K562 (cell line): ENCODE measurements around the gene GALR1. TPM values are rescaled to one million over a fixed set of nuclear protein-coding genes. Genes with fewer than 3 reads are reported as not detected.

Experiments
- ATAC-seq: fragments of 200-7000 bp; cut with Tn5 transposase; 3 replicates; pipeline ENCODE4 v1.9.1; 2020; ENCODE audit warnings: moderate library complexity
- BruUV-seq: library from RNA; stranded (reverse); fragments of 400-500 nt; replicated peaks from 2 replicates; lab custom pipeline; 2021; lab: Mats Ljungman, UMichigan
- CTCF ChIA-PET: fragments of 300-600 bp; formaldehyde crosslinking; extraction: SDS; loops from one replicate; lab custom pipeline; 2021; ENCODE audit warnings: low intra/inter-chr PET ratio; lab: Yijun Ruan, JAX
- POLR2A ChIA-PET: fragments of 300-600, 350-650 bp; sonication (Branson Sonifier 250); formaldehyde crosslinking; extraction: SDS; loops from one replicate; lab custom pipeline; 2021; ENCODE audit warnings: antibody characterized with exemption, inconsistent platforms; lab: Yijun Ruan, JAX
- DNase-seq, 4 experiments: peaks; one replicate each; pipeline versions ENCODE4 v3.0.0 to v3.0.0-alpha.2; 2011 to 2018; ENCODE audit warnings: low spot score in 3 of 4, mixed read lengths in 3 of 4; ENCODE audit errors: extremely low read depth in 1 of 4
- FAIRE-seq: peaks from 2 replicates; lab custom pipeline; 2011; peaks lifted over from hg19 to GRCh38; lab: Jason Lieb, UNC
- H2AFZ ChIP-seq: 2 replicates; pipeline ENCODE4 v1.6.0; 2011; ENCODE audit warnings: low read depth, low read length, control low read depth, inconsistent platforms
- H3K27ac ChIP-seq: fragments of 200-600 bp; 3 replicates; pipeline ENCODE4 v1.8.0; 2011; ENCODE audit warnings: low read depth, mild to moderate bottlenecking, control low read depth, inconsistent platforms, low read length, moderate library complexity, mixed read lengths; ENCODE audit errors: extremely low read depth
- H3K27me3 ChIP-seq, 2 experiments: fragments of 300-600 bp in 1 of 2; 2 replicates in 1 of 2; 3 replicates in 1 of 2; pipeline versions ENCODE4 v1.6.0 to v1.8.0; 2011; ENCODE audit warnings: inconsistent platforms in 2 of 2, low read length in 2 of 2, mild to moderate bottlenecking in 1 of 2, mixed read lengths in 1 of 2, moderate library complexity in 1 of 2; ENCODE audit not compliant: control insufficient read depth in 2 of 2, insufficient read depth in 2 of 2
- H3K36me3 ChIP-seq: fragments of 300-600 bp; 3 replicates; pipeline ENCODE4 v1.8.0; 2011; ENCODE audit warnings: mild to moderate bottlenecking, low read length, inconsistent platforms; ENCODE audit not compliant: control insufficient read depth, insufficient read depth
- H3K4me1 ChIP-seq, 2 experiments: fragments of 200-600 bp in 1 of 2; replicated peaks in 1 of 2; 2 replicates in 1 of 2; 3 replicates in 1 of 2; pipeline versions ENCODE4 v1.5.1 to v1.8.0; 2011; ENCODE audit warnings: inconsistent platforms in 2 of 2, low read length in 2 of 2, mild to moderate bottlenecking in 1 of 2, mixed read lengths in 1 of 2, moderate library complexity in 1 of 2; ENCODE audit not compliant: control insufficient read depth in 2 of 2, insufficient read depth in 2 of 2
- H3K4me2 ChIP-seq: 2 replicates; pipeline ENCODE4 v1.6.1; 2011; ENCODE audit warnings: low read length, control low read depth, inconsistent platforms, mixed read lengths; ENCODE audit not compliant: insufficient read depth
- H3K4me3 ChIP-seq: fragments of 200-600 bp; sonication (generic), shearing (Covaris generic); 2 replicates; pipeline ENCODE4 v1.5.1; 2016; ENCODE audit warnings: control low read depth, inconsistent platforms
- H3K79me2 ChIP-seq: fragments of 200-600 bp; 3 replicates; pipeline ENCODE4 v1.8.0; 2011; ENCODE audit warnings: low read length, inconsistent platforms; ENCODE audit not compliant: control insufficient read depth, insufficient read depth
- H3K9ac ChIP-seq, 2 experiments: 2 replicates each; pipeline versions ENCODE4 v1.6.0 to v1.6.1; 2011; ENCODE audit warnings: low read depth in 2 of 2, low read length in 2 of 2, control low read depth in 1 of 2, inconsistent platforms in 1 of 2, mild to moderate bottlenecking in 1 of 2, mixed read lengths in 1 of 2; ENCODE audit not compliant: insufficient read depth in 1 of 2
- H3K9me1 ChIP-seq: one replicate; pipeline ENCODE4 v1.6.0; 2011; ENCODE audit warnings: inconsistent platforms, mild to moderate bottlenecking, low read length, moderate library complexity; ENCODE audit not compliant: control insufficient read depth, insufficient read depth
- H3K9me3 ChIP-seq: replicated peaks from 2 replicates; pipeline ENCODE4 v1.5.1; 2011; ENCODE audit warnings: low read depth, low read length, inconsistent platforms; ENCODE audit not compliant: control insufficient read depth, insufficient read depth
- H4K20me1 ChIP-seq: replicated peaks from 2 replicates; pipeline ENCODE4 v1.6.1; 2011; ENCODE audit warnings: low read length, inconsistent platforms, mixed read lengths; ENCODE audit not compliant: control insufficient read depth, insufficient read depth
- ETV6 ChIP-seq, 3 experiments: fragments of 150-350 bp in 1 of 3; sonication (generic) in 1 of 3; formaldehyde crosslinking in 1 of 3; IDR thresholded peaks; 2 replicates each; pipeline versions ENCODE4 v1.6.1 to v1.8.0; 2014 to 2022; ENCODE audit warnings: borderline replicate concordance in 2 of 3, low read depth in 2 of 3, antibody characterized with exemption in 1 of 3, low read length in 1 of 3, mild to moderate bottlenecking in 1 of 3, missing genetic modification reagents in 1 of 3
- FOXP1 ChIP-seq: sonication (generic); formaldehyde crosslinking; IDR thresholded peaks from 2 replicates; pipeline ENCODE4 v1.8.0; 2022; ENCODE audit warnings: mild to moderate bottlenecking, missing genetic modification reagents
- MEF2A ChIP-seq: IDR thresholded peaks from 2 replicates; pipeline ENCODE4 v1.6.1; 2011; ENCODE audit warnings: low read depth, mild to moderate bottlenecking, low read length, moderate library complexity; ENCODE audit not compliant: control insufficient read depth
- POLR2G ChIP-seq: fragments of 200-400 bp; formaldehyde crosslinking; IDR thresholded peaks from 2 replicates; pipeline ENCODE4 v1.6.1; 2017; ENCODE audit warnings: low read depth, mild to moderate bottlenecking, antibody characterized with exemption, low read length, moderate library complexity
- PTRF ChIP-seq: fragments of 450-650 bp; IDR thresholded peaks from 2 replicates; pipeline ENCODE4 v1.6.1; 2016; ENCODE audit warnings: mild to moderate bottlenecking, missing genetic modification characterization, missing compliant biosample characterization
- SMARCB1 ChIP-seq: IDR thresholded peaks from 2 replicates; pipeline ENCODE4 v1.6.1; 2011; ENCODE audit warnings: improper control_type of control experiment, low read depth; ENCODE audit not compliant: insufficient read length
- ZBTB7A ChIP-seq: IDR thresholded peaks from 2 replicates; pipeline ENCODE4 v1.6.1; 2011; ENCODE audit warnings: low read depth, mild to moderate bottlenecking, low read length, moderate library complexity, borderline replicate concordance; ENCODE audit not compliant: control insufficient read depth
- ZNF232 ChIP-seq: sonication (generic); formaldehyde crosslinking; IDR thresholded peaks from 2 replicates; pipeline ENCODE4 v1.8.0; 2022; ENCODE audit warnings: mild to moderate bottlenecking, missing genetic modification reagents
- ZNF717 ChIP-seq: fragments of 250-450 bp; sonication (Bioruptor Pico); IDR thresholded peaks from 2 replicates; pipeline ENCODE4 v1.5.0; 2021
- WGBS: fragments of 100-300 bp; shearing (Covaris generic); methylation state at CpG from one replicate; pipeline ENCODE4 v1.1.6; 2016; ENCODE audit warnings: low coverage, mixed read lengths; ENCODE audit not compliant: insufficient coverage; ENCODE audit errors: missing lambda C conversion rate; 5-methylcytosine and 5-hydroxymethylcytosine counted together
- in situ Hi-C: fragments of 300-500 bp; cut with MboI; formaldehyde crosslinking; loops from 4 replicates; pipeline ENCODE4 v1.15.0; 2018; ENCODE audit warnings: inconsistent platforms, mixed read lengths
- intact Hi-C: fragments of 100-400 bp; cut with micrococcal nuclease; formaldehyde crosslinking; loops from 2 replicates; pipeline ENCODE4 v1.14.2; 2022
- polyA plus RNA-seq, 8 experiments: library from polyadenylated mRNA; depleted of rRNA in 4 of 8; stranded (reverse) in 5 of 8; unstranded in 3 of 8; fragments of >200 nt; fragmentation: Nextera tagmentation in 2 of 8; fragmentation: Illumina TruSeq in 1 of 8; extraction: Ambion mirVana in 2 of 8; extraction: Trizol in 1 of 8; gene quantifications; 2 replicates each; pipeline versions ENCODE4 v1.2.1 to v1.2.3, GENCODE V29; 2011 to 2014; ENCODE audit warnings: inconsistent platforms in 1 of 8, missing spikeins in 1 of 8
- total RNA-seq, 7 experiments: library from RNA; depleted of rRNA in 6 of 7; stranded (reverse); fragments of >200 nt in 6 of 7; fragmentation: Illumina TruSeq in 2 of 7; extraction: Trizol in 2 of 7; gene quantifications; 2 replicates each; pipeline versions ENCODE4 v1.2.1 to v1.2.3, GENCODE V29; 2011 to 2021; ENCODE audit warnings: low replicate concordance in 1 of 7
- TF ChIP-seq, protein P1 (sequence below): fragments of 450-650 bp; IDR thresholded peaks from 2 replicates; pipeline ENCODE4 v1.6.1; 2017; ENCODE audit warnings: antibody characterized with exemption, mild to moderate bottlenecking
- TF ChIP-seq, protein P2 (sequence below), 2 experiments: fragments of 450-650 bp; IDR thresholded peaks; 2 replicates each; pipeline ENCODE4 v1.6.1; 2016
- TF ChIP-seq, protein P3 (sequence below): fragments of 250-450 bp; sonication (Bioruptor Pico); IDR thresholded peaks from 2 replicates; pipeline ENCODE4 v1.4.0; 2020

The GALR1 gene
- total and polyA plus RNA-seq, 9 of the 15 experiments (the other 6 are each of a cell fraction or from before 2014, with no cell fraction given), result not detected

DNA sequence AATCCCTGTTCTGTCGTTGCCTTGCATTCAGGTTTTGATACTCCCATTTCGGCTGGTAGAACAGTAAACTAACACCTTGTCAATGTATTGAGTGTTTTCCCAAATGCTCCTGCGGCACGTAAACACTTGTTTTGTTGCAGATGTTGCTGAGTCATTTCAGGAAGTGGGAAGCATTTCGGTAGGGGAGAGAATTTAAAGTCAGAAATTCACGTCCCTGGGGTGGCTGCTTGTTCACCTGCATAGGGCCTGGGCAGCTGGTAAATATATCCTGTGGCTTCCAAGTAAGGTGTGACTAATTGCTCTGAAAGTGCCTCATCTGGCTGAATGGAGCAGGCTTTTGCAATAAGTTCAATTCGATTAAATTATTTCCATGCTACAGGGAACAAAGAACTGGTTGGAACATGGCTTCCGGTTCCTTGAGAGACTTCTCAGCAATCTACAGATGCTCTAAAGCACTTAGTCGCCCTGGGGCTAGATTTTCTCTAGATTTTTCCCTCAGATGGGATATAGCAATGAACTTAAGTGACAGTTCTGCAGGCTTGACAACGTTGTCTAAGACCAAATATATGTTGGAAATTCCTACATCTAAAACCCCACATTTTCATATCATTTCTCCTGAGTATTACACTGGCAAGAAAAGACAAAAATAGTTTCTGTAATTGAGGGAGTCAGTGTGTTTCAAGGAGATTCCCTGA lies 5.2 kb downstream of the GALR1 start (continued):
- TF ChIP-seq, protein P1, sequence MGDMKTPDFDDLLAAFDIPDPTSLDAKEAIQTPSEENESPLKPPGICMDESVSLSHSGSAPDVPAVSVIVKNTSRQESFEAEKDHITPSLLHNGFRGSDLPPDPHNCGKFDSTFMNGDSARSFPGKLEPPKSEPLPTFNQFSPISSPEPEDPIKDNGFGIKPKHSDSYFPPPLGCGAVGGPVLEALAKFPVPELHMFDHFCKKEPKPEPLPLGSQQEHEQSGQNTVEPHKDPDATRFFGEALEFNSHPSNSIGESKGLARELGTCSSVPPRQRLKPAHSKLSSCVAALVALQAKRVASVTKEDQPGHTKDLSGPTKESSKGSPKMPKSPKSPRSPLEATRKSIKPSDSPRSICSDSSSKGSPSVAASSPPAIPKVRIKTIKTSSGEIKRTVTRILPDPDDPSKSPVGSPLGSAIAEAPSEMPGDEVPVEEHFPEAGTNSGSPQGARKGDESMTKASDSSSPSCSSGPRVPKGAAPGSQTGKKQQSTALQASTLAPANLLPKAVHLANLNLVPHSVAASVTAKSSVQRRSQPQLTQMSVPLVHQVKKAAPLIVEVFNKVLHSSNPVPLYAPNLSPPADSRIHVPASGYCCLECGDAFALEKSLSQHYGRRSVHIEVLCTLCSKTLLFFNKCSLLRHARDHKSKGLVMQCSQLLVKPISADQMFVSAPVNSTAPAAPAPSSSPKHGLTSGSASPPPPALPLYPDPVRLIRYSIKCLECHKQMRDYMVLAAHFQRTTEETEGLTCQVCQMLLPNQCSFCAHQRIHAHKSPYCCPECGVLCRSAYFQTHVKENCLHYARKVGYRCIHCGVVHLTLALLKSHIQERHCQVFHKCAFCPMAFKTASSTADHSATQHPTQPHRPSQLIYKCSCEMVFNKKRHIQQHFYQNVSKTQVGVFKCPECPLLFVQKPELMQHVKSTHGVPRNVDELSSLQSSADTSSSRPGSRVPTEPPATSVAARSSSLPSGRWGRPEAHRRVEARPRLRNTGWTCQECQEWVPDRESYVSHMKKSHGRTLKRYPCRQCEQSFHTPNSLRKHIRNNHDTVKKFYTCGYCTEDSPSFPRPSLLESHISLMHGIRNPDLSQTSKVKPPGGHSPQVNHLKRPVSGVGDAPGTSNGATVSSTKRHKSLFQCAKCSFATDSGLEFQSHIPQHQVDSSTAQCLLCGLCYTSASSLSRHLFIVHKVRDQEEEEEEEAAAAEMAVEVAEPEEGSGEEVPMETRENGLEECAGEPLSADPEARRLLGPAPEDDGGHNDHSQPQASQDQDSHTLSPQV, result no peak
- TF ChIP-seq, all 486 proteins: peak for 0

DNA sequence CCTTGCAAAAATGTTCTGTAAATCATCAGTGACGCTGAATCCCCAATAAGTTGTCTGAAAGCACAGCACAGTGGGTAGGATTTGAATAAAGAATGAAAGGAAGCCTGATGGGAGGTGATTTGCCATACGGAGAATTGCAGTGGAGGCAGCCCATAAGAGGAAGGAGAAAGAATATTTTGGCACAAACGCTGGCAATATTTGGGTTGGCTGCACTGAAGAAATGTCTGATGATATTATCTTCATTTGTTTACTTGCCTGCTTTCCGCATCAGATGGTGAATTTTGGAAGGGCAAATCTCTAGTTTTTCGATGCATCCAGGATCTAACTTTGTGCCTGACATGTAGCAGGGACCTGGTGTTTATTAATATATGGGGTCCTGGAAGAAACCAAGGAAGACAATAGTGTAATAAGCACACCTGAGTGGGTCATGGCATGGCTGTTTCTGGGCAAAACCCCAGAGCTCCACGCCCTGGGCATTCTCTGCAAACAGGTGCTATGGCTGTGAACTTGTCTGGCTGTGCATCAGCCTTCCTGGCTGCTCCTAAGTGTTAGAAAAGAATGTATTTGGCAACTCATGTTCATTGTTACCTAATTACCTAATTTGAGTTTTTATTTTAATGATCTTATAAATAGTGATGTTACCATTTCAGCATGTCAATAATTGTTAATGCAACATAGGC lies 5.9 kb downstream of the GALR1 start:
- Histone ChIP-seq H2AFZ (no peak overlapping the region), H3K4me3 (no peak overlapping the region), H3K9me1 (no peaks in the 10 kb centered on the region), H3K27me3 (no peaks in the 10 kb centered on the region), H3K9ac (no peak overlapping the region), H3K4me2 (no peak overlapping the region), H3K27ac (no peak overlapping the region), H3K79me2 (no peaks in the 10 kb centered on the region), H4K20me1 (no peaks in the 10 kb centered on the region), H3K36me3 (no peaks in the 10 kb centered on the region), H3K4me1 (no peaks in the 10 kb centered on the region), H3K9me3 (no peaks in the 10 kb centered on the region)
- DNase-seq (no peak), FAIRE-seq (no peak), ATAC-seq (no peak)
- ChIA-PET CTCF (no interaction called here), POLR2A (no interaction called here)
- in situ Hi-C loops, result no loop called here
- intact Hi-C loops, result no loop called here
- 0% methylated on average over 5 of the region's 6 CpGs for WGBS
- BruUV-seq, result no TSS peak
- TF ChIP-seq, protein P2, sequence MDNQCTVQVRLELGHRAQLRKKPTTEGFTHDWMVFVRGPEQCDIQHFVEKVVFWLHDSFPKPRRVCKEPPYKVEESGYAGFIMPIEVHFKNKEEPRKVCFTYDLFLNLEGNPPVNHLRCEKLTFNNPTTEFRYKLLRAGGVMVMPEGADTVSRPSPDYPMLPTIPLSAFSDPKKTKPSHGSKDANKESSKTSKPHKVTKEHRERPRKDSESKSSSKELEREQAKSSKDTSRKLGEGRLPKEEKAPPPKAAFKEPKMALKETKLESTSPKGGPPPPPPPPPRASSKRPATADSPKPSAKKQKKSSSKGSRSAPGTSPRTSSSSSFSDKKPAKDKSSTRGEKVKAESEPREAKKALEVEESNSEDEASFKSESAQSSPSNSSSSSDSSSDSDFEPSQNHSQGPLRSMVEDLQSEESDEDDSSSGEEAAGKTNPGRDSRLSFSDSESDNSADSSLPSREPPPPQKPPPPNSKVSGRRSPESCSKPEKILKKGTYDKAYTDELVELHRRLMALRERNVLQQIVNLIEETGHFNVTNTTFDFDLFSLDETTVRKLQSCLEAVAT (IDR thresholded peaks at IDR 0.05), result no peak
- TF ChIP-seq, protein P3, sequence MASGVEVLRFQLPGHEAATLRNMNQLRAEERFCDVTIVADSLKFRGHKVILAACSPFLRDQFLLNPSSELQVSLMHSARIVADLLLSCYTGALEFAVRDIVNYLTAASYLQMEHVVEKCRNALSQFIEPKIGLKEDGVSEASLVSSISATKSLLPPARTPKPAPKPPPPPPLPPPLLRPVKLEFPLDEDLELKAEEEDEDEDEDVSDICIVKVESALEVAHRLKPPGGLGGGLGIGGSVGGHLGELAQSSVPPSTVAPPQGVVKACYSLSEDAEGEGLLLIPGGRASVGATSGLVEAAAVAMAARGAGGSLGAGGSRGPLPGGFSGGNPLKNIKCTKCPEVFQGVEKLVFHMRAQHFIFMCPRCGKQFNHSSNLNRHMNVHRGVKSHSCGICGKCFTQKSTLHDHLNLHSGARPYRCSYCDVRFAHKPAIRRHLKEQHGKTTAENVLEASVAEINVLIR (CRISPR knock-in tag), result no peak
- TF ChIP-seq ZNF232 (CRISPR knock-in tag) (no peak), POLR2G (no peak), PTRF (tag) (no peak), ZNF717 (CRISPR knock-in tag) (no peak), ZBTB7A (no peak), FOXP1 (CRISPR knock-in tag) (no peak), MEF2A (no peak), SMARCB1 (no peak), ETV6 (IDR thresholded peaks at IDR 0.05; ENCODE audit: borderline replicate concordance in 1 of 2, low read depth in 2 of 2, low read length in 1 of 2) (no peak), ETV6 (CRISPR knock-in tag; IDR thresholded peaks at IDR 0.05; ENCODE audit: borderline replicate concordance) (no peak)
